Activated CD8-positive, alpha-beta T cell treated with anti-CD3 and anti-CD28 coated beads for 36 hours (primary cell): ENCODE data around the gene GAS1. TPM values are rescaled to one million over a fixed set of nuclear protein-coding genes. Genes with fewer than 3 reads are reported as not detected.

ENCODE experiments used
- ATAC-seq: fragments of 200-7000 bp; cut with Tn5 transposase; one replicate; pipeline ENCODE4 v1.10.0; 2021; ENCODE audit warnings: mild to moderate bottlenecking, moderate library complexity
- CTCF ChIA-PET: fragments of 350-600 bp; sonication (Branson Sonifier 250); formaldehyde crosslinking; loops from one replicate; lab custom pipeline; 2021; ENCODE audit warnings: antibody characterized with exemption; lab: Charles Lee
- POLR2A ChIA-PET: fragments of 350-600 bp; sonication (Branson Sonifier 250); formaldehyde crosslinking; loops from one replicate; lab custom pipeline; 2021; ENCODE audit warnings: antibody characterized with exemption; lab: Charles Lee
- DNase-seq: peaks from one replicate; pipeline ENCODE4 v3.0.0-alpha.2; 2020
- H3K27ac Mint-ChIP-seq: one replicate; pipeline ENCODE4 v1.8.0; 2021; ENCODE audit warnings: mild to moderate bottlenecking, mixed read lengths
- H3K27me3 Mint-ChIP-seq: one replicate; pipeline ENCODE4 v1.8.0; 2021; ENCODE audit warnings: mixed read lengths
- H3K36me3 Mint-ChIP-seq: one replicate; pipeline ENCODE4 v1.8.0; 2021; ENCODE audit warnings: low read depth, mixed read lengths
- H3K4me1 Mint-ChIP-seq: one replicate; pipeline ENCODE4 v1.8.0; 2021; ENCODE audit warnings: low read depth, mixed read lengths
- H3K4me3 Mint-ChIP-seq: one replicate; pipeline ENCODE4 v1.8.0; 2021; ENCODE audit warnings: mild to moderate bottlenecking, moderate library complexity, mixed read lengths
- H3K9me3 Mint-ChIP-seq: one replicate; pipeline ENCODE4 v1.8.0; 2021; ENCODE audit warnings: mixed read lengths
- intact Hi-C: fragments of 100-400 bp; cut with micrococcal nuclease; formaldehyde crosslinking; loops from one replicate; pipeline ENCODE4 v1.10.0; 2022
- total RNA-seq, 2 experiments: library from RNA; stranded (reverse); gene quantifications; one replicate each; pipeline ENCODE4 v1.2.3, GENCODE V29; 2021
- TF ChIP-seq, protein P1 (sequence below): fragments of 200-600 bp; IDR thresholded peaks from one replicate; pipeline ENCODE4 v1.8.0; 2022; ENCODE audit warnings: antibody characterized with exemption, mild to moderate bottlenecking

The GAS1 gene
- total RNA-seq, 2 experiments from 2014 or later: 0.11 TPM; not detected in 1

DNA sequence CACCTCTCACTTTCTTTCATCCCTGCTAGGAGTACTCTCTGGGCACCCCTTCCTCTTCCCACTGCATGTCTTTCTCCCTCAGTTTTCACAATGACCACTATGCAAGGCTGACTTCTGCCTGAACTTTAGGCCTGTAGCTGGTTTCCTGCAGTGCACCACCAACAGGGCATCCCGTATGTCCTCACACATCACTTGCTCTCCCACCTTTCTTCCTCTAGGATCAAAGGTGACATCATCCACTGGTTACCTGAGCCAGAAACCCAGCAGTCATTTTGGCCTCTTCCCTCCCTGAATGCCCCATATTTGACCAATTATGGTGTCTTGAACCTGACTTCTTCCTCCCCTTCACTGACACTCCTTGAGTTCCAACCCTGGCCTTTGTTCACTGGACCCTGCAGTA is 8.5 kb downstream of the GAS1 start:
- ChIA-PET CTCF (no interaction called here), POLR2A (no interaction called here)
- H3K36me3 Mint-ChIP-seq: no peaks in the 10 kb centered on the region
- H3K4me1 Mint-ChIP-seq: no peaks in the 10 kb centered on the region
- intact Hi-C loops: no loop called here
- no peak overlapping the region for H3K27ac Mint-ChIP-seq
- peaks cover 50% of the 10 kb centered on the region for H3K27me3 Mint-ChIP-seq
- H3K9me3 Mint-ChIP-seq: no peaks in the 10 kb centered on the region
- no peak for DNase-seq
- ATAC-seq: no peak
- no peak overlapping the region for H3K4me3 Mint-ChIP-seq
- TF ChIP-seq, protein P1, sequence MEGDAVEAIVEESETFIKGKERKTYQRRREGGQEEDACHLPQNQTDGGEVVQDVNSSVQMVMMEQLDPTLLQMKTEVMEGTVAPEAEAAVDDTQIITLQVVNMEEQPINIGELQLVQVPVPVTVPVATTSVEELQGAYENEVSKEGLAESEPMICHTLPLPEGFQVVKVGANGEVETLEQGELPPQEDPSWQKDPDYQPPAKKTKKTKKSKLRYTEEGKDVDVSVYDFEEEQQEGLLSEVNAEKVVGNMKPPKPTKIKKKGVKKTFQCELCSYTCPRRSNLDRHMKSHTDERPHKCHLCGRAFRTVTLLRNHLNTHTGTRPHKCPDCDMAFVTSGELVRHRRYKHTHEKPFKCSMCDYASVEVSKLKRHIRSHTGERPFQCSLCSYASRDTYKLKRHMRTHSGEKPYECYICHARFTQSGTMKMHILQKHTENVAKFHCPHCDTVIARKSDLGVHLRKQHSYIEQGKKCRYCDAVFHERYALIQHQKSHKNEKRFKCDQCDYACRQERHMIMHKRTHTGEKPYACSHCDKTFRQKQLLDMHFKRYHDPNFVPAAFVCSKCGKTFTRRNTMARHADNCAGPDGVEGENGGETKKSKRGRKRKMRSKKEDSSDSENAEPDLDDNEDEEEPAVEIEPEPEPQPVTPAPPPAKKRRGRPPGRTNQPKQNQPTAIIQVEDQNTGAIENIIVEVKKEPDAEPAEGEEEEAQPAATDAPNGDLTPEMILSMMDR: no peak

DNA sequence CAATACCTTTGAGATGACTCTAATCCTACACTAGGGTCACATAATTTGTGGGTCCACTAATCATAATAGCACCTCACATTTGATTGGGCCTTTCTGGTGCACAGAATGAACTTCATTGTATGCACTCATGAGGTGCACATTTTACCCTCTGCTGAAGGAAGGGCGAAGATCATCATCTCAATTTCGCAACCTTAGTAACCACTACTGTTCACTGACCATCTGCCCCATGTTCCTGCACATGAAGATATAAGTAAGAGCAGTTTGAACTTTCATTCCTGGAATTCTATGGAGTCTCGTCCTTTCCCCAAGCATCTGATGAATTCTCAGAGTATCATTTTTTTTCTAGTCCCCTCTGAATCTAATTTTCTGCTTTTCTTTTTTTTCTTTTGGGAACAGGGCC is 21.2 kb downstream of the GAS1 start:
- H3K9me3 Mint-ChIP-seq: no peaks in the 10 kb centered on the region
- no peak overlapping the region for H3K27ac Mint-ChIP-seq
- peaks cover 34% of the 10 kb centered on the region for H3K27me3 Mint-ChIP-seq
- intact Hi-C loops: no loop called here
- no peak overlapping the region for H3K4me3 Mint-ChIP-seq
- CTCF ChIA-PET: interaction anchor here (0.8 kb wide), 1 partner anchor 8 kb away, joined by 3 read pairs; no protein-coding TSS in a partner anchor
- TF ChIP-seq, protein P1: no peak
- POLR2A ChIA-PET: no interaction called here
- ATAC-seq: no peak
- DNase-seq: no peak
- H3K36me3 Mint-ChIP-seq: no peaks in the 10 kb centered on the region
- H3K4me1 Mint-ChIP-seq: no peaks in the 10 kb centered on the region

DNA sequence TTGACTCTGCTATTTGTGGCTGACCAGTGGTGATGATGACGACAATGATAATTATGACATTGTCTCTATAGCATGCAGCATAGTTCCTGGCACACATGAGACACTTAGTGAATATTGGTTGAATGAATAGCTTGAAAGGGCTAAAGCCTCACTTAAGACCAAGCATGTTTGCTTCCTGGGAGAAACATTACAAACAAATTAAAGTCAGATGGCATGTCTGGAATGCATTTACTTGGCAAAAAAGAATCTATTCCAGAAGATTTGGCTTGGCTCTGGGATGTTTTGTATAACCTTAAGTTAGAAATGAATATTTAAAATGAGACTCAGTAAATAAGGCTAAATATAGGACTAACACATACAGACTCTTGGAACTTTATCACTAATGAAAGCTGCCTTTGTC is 21.6 kb downstream of the GAS1 start:
- ChIA-PET CTCF (interaction anchor here (0.8 kb wide), 1 partner anchor 9 kb away, joined by 3 read pairs; no protein-coding TSS in a partner anchor), POLR2A (no interaction called here)
- TF ChIP-seq, protein P1: no peak
- DNase-seq (no peak), ATAC-seq (no peak)
- H3K9me3 Mint-ChIP-seq: no peaks in the 10 kb centered on the region
- no peaks in the 10 kb centered on the region for H3K4me1 Mint-ChIP-seq
- H3K27me3 Mint-ChIP-seq: peaks cover 32% of the 10 kb centered on the region
- no peaks in the 10 kb centered on the region for H3K36me3 Mint-ChIP-seq
- H3K4me3 Mint-ChIP-seq: no peak overlapping the region
- intact Hi-C loops: no loop called here
- no peak overlapping the region for H3K27ac Mint-ChIP-seq

DNA sequence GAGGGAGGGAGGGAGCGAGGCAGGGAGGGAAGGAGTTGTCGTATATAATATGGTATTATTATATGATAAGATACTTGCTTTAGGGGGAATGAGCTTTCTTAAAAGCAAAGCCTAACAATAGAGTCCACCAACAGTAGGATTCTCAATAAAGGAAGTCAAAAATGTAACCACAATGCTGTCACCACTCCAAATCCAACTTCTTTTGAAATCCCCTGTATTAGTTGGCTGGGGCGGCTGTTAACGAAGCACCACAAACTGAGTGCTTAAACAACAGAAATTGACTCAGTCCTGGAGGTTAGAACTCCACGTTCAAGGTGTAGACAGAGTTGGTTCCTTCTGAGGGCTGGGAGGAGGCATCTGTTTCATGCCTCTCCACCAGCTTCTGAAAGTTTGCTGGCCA is 23.1 kb downstream of the GAS1 start:
- no peak overlapping the region for H3K27ac Mint-ChIP-seq
- H3K4me1 Mint-ChIP-seq: no peaks in the 10 kb centered on the region
- CTCF ChIA-PET: no interaction called here
- intact Hi-C loops: no loop called here
- H3K9me3 Mint-ChIP-seq: no peaks in the 10 kb centered on the region
- TF ChIP-seq, protein P1: no peak
- DNase-seq (no peak), ATAC-seq (no peak)
- H3K27me3 Mint-ChIP-seq: peaks cover 32% of the 10 kb centered on the region
- no peaks in the 10 kb centered on the region for H3K36me3 Mint-ChIP-seq
- H3K4me3 Mint-ChIP-seq: no peak overlapping the region
- POLR2A ChIA-PET: no interaction called here

DNA sequence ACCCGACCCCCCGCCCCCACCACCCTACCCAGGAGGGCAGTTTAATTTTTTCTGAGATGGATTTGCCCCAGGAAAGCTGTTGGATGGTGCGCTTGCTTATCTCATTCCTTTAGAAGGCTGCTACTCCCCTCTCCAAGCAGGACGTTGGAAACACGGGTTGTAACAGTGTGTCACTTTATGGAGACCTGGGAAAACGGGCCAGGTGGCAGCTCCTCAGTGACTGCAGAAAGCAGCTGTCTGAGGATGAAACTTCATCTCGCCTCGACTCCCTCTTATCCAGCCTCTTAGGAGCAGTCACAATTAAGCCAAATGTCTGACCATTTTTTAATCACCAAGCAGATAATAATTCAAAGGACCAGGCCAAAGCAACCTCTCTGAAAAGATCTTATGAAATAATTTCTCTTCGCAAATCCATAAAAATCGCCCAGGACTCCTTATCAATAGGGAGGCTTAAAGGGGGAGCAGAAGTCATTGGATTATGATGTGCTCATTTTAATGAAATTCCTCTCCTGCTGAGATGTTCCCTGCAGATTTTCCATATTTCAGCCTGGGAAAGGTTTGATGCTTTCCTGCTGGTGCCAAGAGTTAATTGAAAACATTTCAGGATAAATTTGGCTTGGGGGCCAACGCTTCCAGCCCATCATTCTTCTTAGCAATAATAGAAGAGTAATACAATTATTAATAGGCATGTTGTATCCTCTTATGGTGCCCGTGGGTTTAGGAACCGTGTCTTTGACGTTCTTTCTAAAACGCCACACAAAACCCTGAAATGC is 26.0 kb downstream of the GAS1 start:
- no peaks in the 10 kb centered on the region for H3K4me1 Mint-ChIP-seq
- H3K27me3 Mint-ChIP-seq: peaks cover 22% of the 10 kb centered on the region
- H3K36me3 Mint-ChIP-seq: no peaks in the 10 kb centered on the region
- POLR2A ChIA-PET: no interaction called here
- CTCF ChIA-PET: no interaction called here
- ATAC-seq (no peak), DNase-seq (no peak)
- no peaks in the 10 kb centered on the region for H3K9me3 Mint-ChIP-seq
- no peak overlapping the region for H3K4me3 Mint-ChIP-seq
- no peak overlapping the region for H3K27ac Mint-ChIP-seq
- TF ChIP-seq, protein P1: no peak
- intact Hi-C loops: no loop called here
